Activated naive CD4-positive, alpha-beta T cell treated with anti-CD3 and anti-CD28 coated beads for 36 hours (primary cell): ENCODE measurements around the gene NXN. TPM values are rescaled to one million over a fixed set of nuclear protein-coding genes. Genes with fewer than 3 reads are reported as not detected.
"Not testable (repeated sequence)": the region's sequence is repeated elsewhere in the genome, so short reads cannot be mapped to it uniquely, and the experiment has no call there.

Experiments used
- CTCF ChIA-PET: fragments of 350-600 bp; sonication (Branson Sonifier 250); formaldehyde crosslinking; loops from one replicate; lab custom pipeline; 2021; ENCODE audit warnings: antibody characterized with exemption; lab: Charles Lee
- DNase-seq: peaks from one replicate; pipeline ENCODE4 v3.0.0-alpha.2; 2020
- H3K27ac Mint-ChIP-seq: one replicate; pipeline ENCODE4 v1.8.0; 2021; ENCODE audit warnings: mild to moderate bottlenecking, mixed read lengths
- H3K27me3 Mint-ChIP-seq: one replicate; pipeline ENCODE4 v1.8.0; 2021; ENCODE audit warnings: low read depth, mixed read lengths
- H3K36me3 Mint-ChIP-seq: one replicate; pipeline ENCODE4 v1.8.0; 2021; ENCODE audit warnings: low read depth, mixed read lengths
- H3K4me1 Mint-ChIP-seq: one replicate; pipeline ENCODE4 v1.8.0; 2021; ENCODE audit warnings: low read depth, mixed read lengths
- H3K4me3 Mint-ChIP-seq: one replicate; pipeline ENCODE4 v1.8.0; 2021; ENCODE audit warnings: mild to moderate bottlenecking, moderate library complexity, mixed read lengths
- H3K9me3 Mint-ChIP-seq: one replicate; pipeline ENCODE4 v1.8.0; 2021; ENCODE audit warnings: mixed read lengths
- intact Hi-C: fragments of 100-400 bp; cut with micrococcal nuclease; formaldehyde crosslinking; loops from one replicate; pipeline ENCODE4 v1.15.1; 2023
- total RNA-seq, 2 experiments: library from RNA; stranded (reverse); gene quantifications; one replicate each; pipeline ENCODE4 v1.2.3, GENCODE V29; 2021

Gene NXN
- total RNA-seq, 2 experiments from 2014 or later = 0.20 to 0.33 TPM

GRCh38 chr17:1003633-1003971 is 24.0 kb upstream of the NXN start:
- H3K27ac Mint-ChIP-seq = no peak overlapping the region
- no peaks in the 10 kb centered on the region for H3K27me3 Mint-ChIP-seq
- H3K36me3 Mint-ChIP-seq = peaks cover 26% of the 10 kb centered on the region
- intact Hi-C loops = no loop called here
- no peak for DNase-seq
- H3K4me1 Mint-ChIP-seq = peaks cover 21% of the 10 kb centered on the region
- no peaks in the 10 kb centered on the region for H3K9me3 Mint-ChIP-seq
- H3K4me3 Mint-ChIP-seq = no peak overlapping the region
- CTCF ChIA-PET = no interaction called here

GRCh38 chr17:1002771-1003555 is 23.4 kb upstream of the NXN start:
- no peaks in the 10 kb centered on the region for H3K9me3 Mint-ChIP-seq
- peaks cover 28% of the 10 kb centered on the region for H3K4me1 Mint-ChIP-seq
- H3K4me3 Mint-ChIP-seq = no peak overlapping the region
- H3K27me3 Mint-ChIP-seq = no peaks in the 10 kb centered on the region
- H3K36me3 Mint-ChIP-seq = peaks cover 26% of the 10 kb centered on the region
- intact Hi-C loops = no loop called here
- CTCF ChIA-PET = no interaction called here
- no peak for DNase-seq
- no peak overlapping the region for H3K27ac Mint-ChIP-seq

GRCh38 chr17:1002412-1002753 is 22.8 kb upstream of the NXN start:
- Mint-ChIP-seq H3K4me3 (no peak overlapping the region), H3K4me1 (peaks cover 31% of the 10 kb centered on the region), H3K27me3 (no peaks in the 10 kb centered on the region), H3K27ac (peak overlapping the region; percentile 66), H3K9me3 (no peaks in the 10 kb centered on the region), H3K36me3 (peaks cover 26% of the 10 kb centered on the region)
- no peak for DNase-seq
- CTCF ChIA-PET = no interaction called here
- intact Hi-C loops = no loop called here

DNA sequence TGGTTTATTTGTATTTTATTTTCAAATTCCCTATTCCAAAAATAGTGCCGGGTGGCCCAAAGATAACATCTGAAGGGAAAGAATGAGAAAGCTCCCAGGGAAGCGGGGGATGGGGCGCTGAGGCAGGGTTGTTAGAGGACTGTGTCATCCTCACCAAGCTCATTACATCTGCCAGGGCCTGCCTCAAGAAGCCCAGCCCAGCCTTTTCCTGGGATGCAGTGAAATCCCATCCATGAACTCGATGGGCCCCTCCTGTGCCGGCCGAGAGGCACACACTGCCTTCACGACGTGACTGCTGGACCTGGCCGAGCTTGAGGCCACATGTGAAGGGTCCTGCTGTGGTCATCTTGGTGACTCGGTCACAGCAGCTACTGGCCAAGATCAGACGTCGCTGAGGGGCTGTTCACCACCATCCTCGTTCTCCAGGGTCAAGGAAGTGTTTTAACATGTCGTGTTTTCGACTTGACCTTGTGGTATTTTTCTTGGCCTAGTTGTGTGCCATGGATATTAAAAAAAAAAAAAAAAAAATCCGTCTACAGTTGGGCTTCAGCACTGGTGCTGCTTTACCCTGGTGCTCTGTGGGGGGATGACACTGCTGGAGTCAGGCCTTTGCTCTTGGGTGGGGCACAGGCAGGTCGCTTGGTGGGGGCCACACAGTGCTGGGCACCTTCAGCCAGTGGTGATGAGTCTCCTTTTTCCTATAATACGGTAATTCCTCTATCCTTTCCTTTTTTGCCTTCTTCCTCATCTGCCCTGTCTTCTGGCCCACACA is 22.2 kb upstream of the NXN start:
- peak overlapping the region; percentile 66 for H3K27ac Mint-ChIP-seq
- peaks cover 26% of the 10 kb centered on the region for H3K36me3 Mint-ChIP-seq
- no peaks in the 10 kb centered on the region for H3K27me3 Mint-ChIP-seq
- H3K4me1 Mint-ChIP-seq = peaks cover 33% of the 10 kb centered on the region
- CTCF ChIA-PET = no interaction called here
- no peaks in the 10 kb centered on the region for H3K9me3 Mint-ChIP-seq
- intact Hi-C loops = no loop called here
- no peak for DNase-seq
- no peak overlapping the region for H3K4me3 Mint-ChIP-seq

GRCh38 chr17:1000597-1001461 is 21.3 kb upstream of the NXN start:
- Mint-ChIP-seq H3K4me3 (no peak overlapping the region), H3K27me3 (no peaks in the 10 kb centered on the region), H3K27ac (peak overlapping the region; percentile 53), H3K9me3 (no peaks in the 10 kb centered on the region), H3K4me1 (peaks cover 34% of the 10 kb centered on the region), H3K36me3 (peaks cover 26% of the 10 kb centered on the region)
- intact Hi-C loops = no loop called here
- DNase-seq = no peak
- CTCF ChIA-PET = interaction anchor here (0.5 to 1.9 kb wide), 2 partner anchors 20 to 25 kb away, joined by 5 to 9 read pairs; no protein-coding TSS in a partner anchor

GRCh38 chr17:998111-998510 is 18.5 kb upstream of the NXN start:
- peak overlapping the region; percentile 90 for H3K4me3 Mint-ChIP-seq
- H3K36me3 Mint-ChIP-seq = peaks cover 27% of the 10 kb centered on the region
- peaks cover 26% of the 10 kb centered on the region for H3K4me1 Mint-ChIP-seq
- no peak for DNase-seq
- intact Hi-C loops = loop anchor here (2.0 to 5.0 kb wide), 2 partner anchors 59 to 109 kb away; no protein-coding TSS in a partner anchor
- CTCF ChIA-PET = interaction anchor here (2.0 to 2.7 kb wide), 2 partner anchors 18 to 199 kb away, joined by 4 to 13 read pairs; partner anchors contain the start of gene NXN
- H3K27ac Mint-ChIP-seq = no peak overlapping the region
- H3K9me3 Mint-ChIP-seq = peaks cover 14% of the 10 kb centered on the region
- no peaks in the 10 kb centered on the region for H3K27me3 Mint-ChIP-seq

DNA sequence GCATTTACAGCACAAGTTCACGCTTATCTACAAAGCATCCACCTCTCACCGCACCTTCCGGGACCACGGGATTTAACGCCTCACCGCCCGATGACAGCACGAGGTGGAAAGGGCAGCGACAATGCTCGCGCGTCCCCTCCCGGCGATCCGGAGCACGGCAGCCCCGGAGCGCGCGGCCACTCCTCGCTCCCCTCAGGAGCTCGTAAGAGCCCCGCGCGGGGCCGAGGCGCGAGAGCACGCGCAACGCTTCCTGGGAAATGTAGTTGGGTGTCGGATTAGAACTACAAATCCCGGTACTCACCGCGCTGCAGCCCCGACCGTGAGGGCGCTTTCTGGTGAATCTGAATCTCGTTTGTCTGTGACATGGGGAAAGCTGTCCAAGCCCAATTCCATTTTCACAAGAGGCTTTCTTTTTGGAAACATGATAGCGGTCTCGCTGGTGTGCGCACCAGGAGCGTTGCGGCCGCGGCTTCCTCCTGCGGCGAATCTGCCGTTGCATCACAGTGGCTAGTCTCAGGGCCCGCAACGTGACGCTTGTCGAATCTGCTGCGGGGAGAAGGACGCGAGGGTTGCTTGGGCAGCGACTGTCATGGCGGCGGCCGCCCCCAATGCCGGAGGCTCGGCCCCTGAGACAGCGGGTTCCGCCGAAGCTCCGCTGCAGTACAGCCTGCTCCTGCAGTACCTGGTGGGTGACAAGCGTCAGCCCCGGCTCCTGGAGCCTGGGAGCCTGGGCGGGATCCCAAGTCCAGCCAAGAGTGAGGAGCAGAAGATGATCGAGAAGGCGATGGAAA is 17.2 kb upstream of the NXN start, which contains the start of gene TIMM22:
TIMM22 (plus strand) TSS at position 576 of the 791 bp plus-strand sequence; CDS start at position 590, 14 bp downstream.
- peak within 1 kb of the TSS; percentile 96 for H3K27ac Mint-ChIP-seq
- H3K27me3 Mint-ChIP-seq = no peaks in the 10 kb centered on the region
- H3K36me3 Mint-ChIP-seq = peaks cover 22% of the 10 kb centered on the region
- peaks cover 26% of the 10 kb centered on the region for H3K4me1 Mint-ChIP-seq
- peaks cover 15% of the 10 kb centered on the region for H3K9me3 Mint-ChIP-seq
- intact Hi-C loops = loop anchor here (1.0 to 5.0 kb wide), 7 partner anchors 16 to 586 kb away; partner anchors contain the start of genes GLOD4, MRM3 and VPS53
- peak; percentile 95 for DNase-seq
- peak within 1 kb of the TSS; percentile 90 for H3K4me3 Mint-ChIP-seq
- CTCF ChIA-PET = interaction anchor here (0.6 to 2.7 kb wide), 14 partner anchors 11 to 215 kb away, joined by 3 to 13 read pairs (median 4); partner anchors contain the start of genes GLOD4, MRM3 and NXN

DNA sequence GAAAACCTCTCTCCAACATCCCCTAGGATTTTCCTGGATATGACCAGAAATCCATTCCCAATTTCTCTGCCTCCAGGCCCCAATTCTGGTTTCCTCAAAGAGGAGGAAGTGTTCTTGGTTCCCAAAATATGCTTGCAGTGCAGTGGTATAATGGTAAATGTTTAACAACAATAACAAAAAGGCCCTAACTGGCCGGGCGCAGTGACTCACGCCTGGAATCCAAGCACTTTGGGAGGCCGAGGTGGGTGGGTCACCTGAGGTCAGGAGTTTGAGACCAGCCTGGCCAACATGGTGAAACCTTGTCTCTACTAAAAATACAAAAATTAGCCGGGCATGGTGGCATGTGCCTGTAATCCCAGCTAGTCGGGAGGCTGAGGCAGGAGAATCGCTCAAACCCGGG is 15.7 kb upstream of the NXN start:
- DNase-seq, H3K4me3 Mint-ChIP-seq, H3K27ac Mint-ChIP-seq, H3K27me3 Mint-ChIP-seq: not testable (repeated sequence)
- intact Hi-C loops = loop anchor here (5.0 kb wide), 1 partner anchor 112 kb away; no protein-coding TSS in a partner anchor
- Mint-ChIP-seq H3K9me3 (peaks cover 15% of the 10 kb centered on the region), H3K36me3 (peaks cover 10% of the 10 kb centered on the region), H3K4me1 (peaks cover 22% of the 10 kb centered on the region)
- CTCF ChIA-PET = interaction anchor here (2.7 kb wide), 1 partner anchor 15 kb away, joined by 13 read pairs; the partner anchor contains the start of gene NXN

DNA sequence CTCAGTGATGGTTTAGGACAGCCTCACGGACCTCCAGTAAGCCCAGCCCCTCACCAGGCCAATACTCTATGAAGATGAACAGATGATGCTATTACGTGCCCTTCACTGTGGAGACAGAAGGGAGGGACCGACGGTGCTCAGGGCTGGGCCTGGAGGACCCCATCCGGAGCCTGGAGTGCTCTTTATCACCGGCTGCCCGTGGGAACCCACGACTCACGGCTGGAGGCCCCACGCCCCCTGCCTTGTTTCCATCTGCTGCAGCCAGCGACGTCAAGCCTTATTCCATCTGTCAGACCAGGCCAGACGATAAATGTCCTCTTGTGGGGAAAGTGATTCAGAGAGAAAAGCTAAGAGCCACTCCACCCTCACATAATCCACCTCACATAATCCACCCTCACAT is 13.4 kb upstream of the NXN start:
- intact Hi-C loops = no loop called here
- CTCF ChIA-PET = interaction anchor here (0.7 kb wide), 1 partner anchor 12 kb away, joined by 4 read pairs; no protein-coding TSS in a partner anchor
- Mint-ChIP-seq H3K4me1 (peaks cover 7% of the 10 kb centered on the region), H3K9me3 (peaks cover 15% of the 10 kb centered on the region), H3K27me3 (no peaks in the 10 kb centered on the region), H3K36me3 (peaks cover 1% of the 10 kb centered on the region), H3K27ac (no peak overlapping the region), H3K4me3 (no peak overlapping the region)
- DNase-seq = no peak

- intact Hi-C loops = no loop called here
- CTCF ChIA-PET = no interaction called here
- no peak overlapping the region for H3K27ac Mint-ChIP-seq
- no peak for DNase-seq
- H3K4me3 Mint-ChIP-seq = no peak overlapping the region
- no peaks in the 10 kb centered on the region for H3K4me1 Mint-ChIP-seq
- H3K36me3 Mint-ChIP-seq = no peaks in the 10 kb centered on the region
- H3K9me3 Mint-ChIP-seq = peaks cover 6% of the 10 kb centered on the region
- no peaks in the 10 kb centered on the region for H3K27me3 Mint-ChIP-seq
These were observed 9.0 kb upstream of the NXN start for GRCh38 chr17:988561-988960.

GRCh38 chr17:987931-988330 is 8.4 kb upstream of the NXN start:
- Mint-ChIP-seq H3K36me3 (no peaks in the 10 kb centered on the region), H3K27me3 (no peaks in the 10 kb centered on the region), H3K27ac (no peak overlapping the region), H3K4me1 (no peaks in the 10 kb centered on the region), H3K9me3 (no peaks in the 10 kb centered on the region), H3K4me3 (no peak overlapping the region)
- CTCF ChIA-PET = no interaction called here
- DNase-seq = no peak
- intact Hi-C loops = no loop called here
